K562 (cell line): Measurements from ENCODE around the gene MIB2. TPM values are rescaled to one million over a fixed set of nuclear protein-coding genes. Genes with fewer than 3 reads are reported as not detected.

Source experiments
- ATAC-seq: fragments of 200-7000 bp; cut with Tn5 transposase; 3 replicates; pipeline ENCODE4 v1.9.1; 2020; ENCODE audit warnings: moderate library complexity
- BruUV-seq: library from RNA; stranded (reverse); fragments of 400-500 nt; replicated peaks from 2 replicates; lab custom pipeline; 2021; lab: Mats Ljungman, UMichigan
- CTCF ChIA-PET: fragments of 300-600 bp; formaldehyde crosslinking; extraction: SDS; loops from one replicate; lab custom pipeline; 2021; ENCODE audit warnings: low intra/inter-chr PET ratio; lab: Yijun Ruan, JAX
- POLR2A ChIA-PET: fragments of 300-600, 350-650 bp; sonication (Branson Sonifier 250); formaldehyde crosslinking; extraction: SDS; loops from one replicate; lab custom pipeline; 2021; ENCODE audit warnings: antibody characterized with exemption, inconsistent platforms; lab: Yijun Ruan, JAX
- DNase-seq, 4 experiments: peaks; one replicate each; pipeline versions ENCODE4 v3.0.0 to v3.0.0-alpha.2; 2011 to 2018; ENCODE audit warnings: low spot score in 3 of 4, mixed read lengths in 3 of 4; ENCODE audit errors: extremely low read depth in 1 of 4
- FAIRE-seq: peaks from 2 replicates; lab custom pipeline; 2011; peaks lifted over from hg19 to GRCh38; lab: Jason Lieb, UNC
- H2AFZ ChIP-seq: 2 replicates; pipeline ENCODE4 v1.6.0; 2011; ENCODE audit warnings: low read depth, low read length, control low read depth, inconsistent platforms
- H3K27ac ChIP-seq: fragments of 200-600 bp; 3 replicates; pipeline ENCODE4 v1.8.0; 2011; ENCODE audit warnings: low read depth, mild to moderate bottlenecking, control low read depth, inconsistent platforms, low read length, moderate library complexity, mixed read lengths; ENCODE audit errors: extremely low read depth
- H3K27me3 ChIP-seq, 2 experiments: fragments of 300-600 bp in 1 of 2; 2 replicates in 1 of 2; 3 replicates in 1 of 2; pipeline versions ENCODE4 v1.6.0 to v1.8.0; 2011; ENCODE audit warnings: inconsistent platforms in 2 of 2, low read length in 2 of 2, mild to moderate bottlenecking in 1 of 2, mixed read lengths in 1 of 2, moderate library complexity in 1 of 2; ENCODE audit not compliant: control insufficient read depth in 2 of 2, insufficient read depth in 2 of 2
- H3K36me3 ChIP-seq: fragments of 300-600 bp; 3 replicates; pipeline ENCODE4 v1.8.0; 2011; ENCODE audit warnings: mild to moderate bottlenecking, low read length, inconsistent platforms; ENCODE audit not compliant: control insufficient read depth, insufficient read depth
- H3K4me1 ChIP-seq, 2 experiments: fragments of 200-600 bp in 1 of 2; replicated peaks in 1 of 2; 2 replicates in 1 of 2; 3 replicates in 1 of 2; pipeline versions ENCODE4 v1.5.1 to v1.8.0; 2011; ENCODE audit warnings: inconsistent platforms in 2 of 2, low read length in 2 of 2, mild to moderate bottlenecking in 1 of 2, mixed read lengths in 1 of 2, moderate library complexity in 1 of 2; ENCODE audit not compliant: control insufficient read depth in 2 of 2, insufficient read depth in 2 of 2
- H3K4me2 ChIP-seq: 2 replicates; pipeline ENCODE4 v1.6.1; 2011; ENCODE audit warnings: low read length, control low read depth, inconsistent platforms, mixed read lengths; ENCODE audit not compliant: insufficient read depth
- H3K4me3 ChIP-seq: fragments of 200-600 bp; sonication (generic), shearing (Covaris generic); 2 replicates; pipeline ENCODE4 v1.5.1; 2016; ENCODE audit warnings: control low read depth, inconsistent platforms
- H3K79me2 ChIP-seq: fragments of 200-600 bp; 3 replicates; pipeline ENCODE4 v1.8.0; 2011; ENCODE audit warnings: low read length, inconsistent platforms; ENCODE audit not compliant: control insufficient read depth, insufficient read depth
- H3K9ac ChIP-seq, 2 experiments: 2 replicates each; pipeline versions ENCODE4 v1.6.0 to v1.6.1; 2011; ENCODE audit warnings: low read depth in 2 of 2, low read length in 2 of 2, control low read depth in 1 of 2, inconsistent platforms in 1 of 2, mild to moderate bottlenecking in 1 of 2, mixed read lengths in 1 of 2; ENCODE audit not compliant: insufficient read depth in 1 of 2
- H3K9me1 ChIP-seq: one replicate; pipeline ENCODE4 v1.6.0; 2011; ENCODE audit warnings: inconsistent platforms, mild to moderate bottlenecking, low read length, moderate library complexity; ENCODE audit not compliant: control insufficient read depth, insufficient read depth
- H3K9me3 ChIP-seq: replicated peaks from 2 replicates; pipeline ENCODE4 v1.5.1; 2011; ENCODE audit warnings: low read depth, low read length, inconsistent platforms; ENCODE audit not compliant: control insufficient read depth, insufficient read depth
- H4K20me1 ChIP-seq: replicated peaks from 2 replicates; pipeline ENCODE4 v1.6.1; 2011; ENCODE audit warnings: low read length, inconsistent platforms, mixed read lengths; ENCODE audit not compliant: control insufficient read depth, insufficient read depth
- CREBBP ChIP-seq: IDR thresholded peaks from one replicate; pipeline ENCODE4 v1.6.1; 2012; ENCODE audit warnings: low read depth, mild to moderate bottlenecking, control low read depth, inconsistent platforms, low read length
- FOXK1 ChIP-seq: sonication (generic); formaldehyde crosslinking; IDR thresholded peaks from 2 replicates; pipeline ENCODE4 v1.8.0; 2022; ENCODE audit warnings: missing genetic modification reagents, mild to moderate bottlenecking, borderline replicate concordance
- HNRNPL ChIP-seq: fragments of 200-400 bp; formaldehyde crosslinking; IDR thresholded peaks from 2 replicates; pipeline ENCODE4 v1.6.1; 2017; ENCODE audit warnings: low read depth, mild to moderate bottlenecking, low read length
- HNRNPUL1 ChIP-seq: fragments of 200-400 bp; formaldehyde crosslinking; IDR thresholded peaks from 2 replicates; pipeline ENCODE4 v1.6.1; 2017; ENCODE audit warnings: low read length
- KLF6 ChIP-seq: fragments of 250-450 bp; sonication (Bioruptor Pico); IDR thresholded peaks from 2 replicates; pipeline ENCODE4 v1.4.0; 2020; ENCODE audit warnings: mild to moderate bottlenecking, moderate library complexity, borderline replicate concordance
- MCM3 ChIP-seq: fragments of 450-650 bp; IDR thresholded peaks from 2 replicates; pipeline ENCODE4 v1.6.1; 2016
- NCOA6 ChIP-seq: fragments of 450-650 bp; IDR thresholded peaks from 2 replicates; pipeline ENCODE4 v1.6.1; 2017; ENCODE audit warnings: mild to moderate bottlenecking
- NONO ChIP-seq, 2 experiments: fragments of 200-400 bp in 1 of 2; fragments of 450-650 bp in 1 of 2; formaldehyde crosslinking in 1 of 2; IDR thresholded peaks; 2 replicates each; pipeline ENCODE4 v1.6.1; 2017; ENCODE audit warnings: low read depth in 2 of 2, mild to moderate bottlenecking in 2 of 2, moderate library complexity in 2 of 2, low read length in 1 of 2
- PYGO2 ChIP-seq: fragments of 450-650 bp; IDR thresholded peaks from 2 replicates; pipeline ENCODE4 v1.6.1; 2016; ENCODE audit warnings: mild to moderate bottlenecking, missing genetic modification characterization, moderate library complexity, missing compliant biosample characterization
- RCOR1 ChIP-seq, 2 experiments: IDR thresholded peaks; 2 replicates each; pipeline ENCODE4 v1.6.1; 2012; ENCODE audit warnings: low read depth in 2 of 2, low read length in 2 of 2, borderline replicate concordance in 1 of 2, improper control_type of control experiment in 1 of 2
- RNF2 ChIP-seq: sonication (generic); IDR thresholded peaks from 2 replicates; pipeline ENCODE4 v1.6.1; 2016
- SMARCA4 ChIP-seq: fragments of 450-650 bp; IDR thresholded peaks from 2 replicates; pipeline ENCODE4 v1.6.1; 2016
- TCF7 ChIP-seq: sonication (generic); IDR thresholded peaks from 2 replicates; pipeline ENCODE4 v1.6.1; 2016; ENCODE audit warnings: antibody characterized with exemption, borderline replicate concordance
- YY1 ChIP-seq, 3 experiments: IDR thresholded peaks; 2 replicates each; pipeline ENCODE4 v1.6.1; 2011; ENCODE audit warnings: low read length in 2 of 3, mild to moderate bottlenecking in 2 of 3, moderate library complexity in 2 of 3, borderline replicate concordance in 1 of 3, control low read depth in 1 of 3, low read depth in 1 of 3; ENCODE audit not compliant: insufficient read depth in 3 of 3, insufficient replicate concordance in 2 of 3, control insufficient read depth in 1 of 3, insufficient read length in 1 of 3; ENCODE audit errors: extremely low read depth in 1 of 3
- ZNF696 ChIP-seq: fragments of 250-450 bp; sonication (Bioruptor Pico); conservative IDR thresholded peaks from 2 replicates; pipeline ENCODE4 v1.4.0; 2020; ENCODE audit warnings: mild to moderate bottlenecking, moderate library complexity
- WGBS: fragments of 100-300 bp; shearing (Covaris generic); methylation state at CpG from one replicate; pipeline ENCODE4 v1.1.6; 2016; ENCODE audit warnings: low coverage, mixed read lengths; ENCODE audit not compliant: insufficient coverage; ENCODE audit errors: missing lambda C conversion rate; 5-methylcytosine and 5-hydroxymethylcytosine counted together
- in situ Hi-C: fragments of 300-500 bp; cut with MboI; formaldehyde crosslinking; loops from 4 replicates; pipeline ENCODE4 v1.15.0; 2018; ENCODE audit warnings: inconsistent platforms, mixed read lengths
- intact Hi-C: fragments of 100-400 bp; cut with micrococcal nuclease; formaldehyde crosslinking; loops from 2 replicates; pipeline ENCODE4 v1.14.2; 2022
- polyA plus RNA-seq, 8 experiments: library from polyadenylated mRNA; depleted of rRNA in 4 of 8; stranded (reverse) in 5 of 8; unstranded in 3 of 8; fragments of >200 nt; fragmentation: Nextera tagmentation in 2 of 8; fragmentation: Illumina TruSeq in 1 of 8; extraction: Ambion mirVana in 2 of 8; extraction: Trizol in 1 of 8; gene quantifications; 2 replicates each; pipeline versions ENCODE4 v1.2.1 to v1.2.3, GENCODE V29; 2011 to 2014; ENCODE audit warnings: inconsistent platforms in 1 of 8, missing spikeins in 1 of 8
- total RNA-seq, 7 experiments: library from RNA; depleted of rRNA in 6 of 7; stranded (reverse); fragments of >200 nt in 6 of 7; fragmentation: Illumina TruSeq in 2 of 7; extraction: Trizol in 2 of 7; gene quantifications; 2 replicates each; pipeline versions ENCODE4 v1.2.1 to v1.2.3, GENCODE V29; 2011 to 2021; ENCODE audit warnings: low replicate concordance in 1 of 7

Gene MIB2
- total and polyA plus RNA-seq, 9 of the 15 experiments (the other 6 are each of a cell fraction or from before 2014, with no cell fraction given) = 0.04 to 17.0 (median 4.9) TPM; not detected in 1

GRCh38 chr1:1610796-1611195 is 4.5 kb upstream of the MIB2 start (continued):
- TF ChIP-seq ZNF696 (CRISPR knock-in tag) (no peak), MCM3 (no peak), FOXK1 (CRISPR knock-in tag) (no peak)
- TF ChIP-seq, all 486 proteins: peak for 0

DNA sequence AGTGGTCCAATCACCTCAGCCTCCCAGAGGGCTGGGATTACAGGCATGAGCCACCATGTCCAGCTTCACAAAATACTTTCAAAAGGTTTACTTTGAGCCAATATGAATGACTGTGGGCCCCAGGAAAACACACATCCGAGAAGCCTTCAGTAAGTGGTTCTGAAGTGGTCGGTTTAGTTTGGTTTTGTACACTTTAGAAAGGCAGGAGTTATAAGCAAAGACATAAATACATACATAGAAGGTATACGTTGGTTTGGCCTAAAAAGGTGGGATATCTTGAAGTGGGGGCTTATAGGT is 3.2 kb upstream of the MIB2 start:
- Histone ChIP-seq H3K4me1 (peaks cover 20 to 49% of the 10 kb centered on the region in 2 experiments; a peak in 4 of 5 replicates), H3K9me1 (no peaks in the 10 kb centered on the region), H3K9ac (no peak overlapping the region), H3K27ac (no peak overlapping the region), H3K79me2 (peaks cover 31% of the 10 kb centered on the region), H4K20me1 (0 out of 2 replicates have a peak, but pooled peaks cover 12% of the 10 kb centered on the region), H3K27me3 (no peaks in the 10 kb centered on the region; a peak in 1 of 5 replicates), H3K36me3 (no peaks in the 10 kb centered on the region), H3K9me3 (no peaks in the 10 kb centered on the region), H2AFZ (no peak overlapping the region), H3K4me2 (no peak overlapping the region), H3K4me3 (no peak overlapping the region)
- CTCF ChIA-PET = no interaction called here
- no peak for DNase-seq
- BruUV-seq = no TSS peak
- in situ Hi-C loops (no loop called here), intact Hi-C loops (no loop called here)
- no peak for ATAC-seq
- POLR2A ChIA-PET = no interaction called here
- 84% methylated on average over 3 of the region's 3 CpGs for WGBS
- FAIRE-seq = no peak
- TF ChIP-seq TCF7 (no peak), YY1 (IDR thresholded peaks at IDR 0.05; ENCODE audit: borderline replicate concordance in 1 of 3, control insufficient read depth in 1 of 3, extremely low read depth in 1 of 3, insufficient read depth in 3 of 3, insufficient read length in 1 of 3, insufficient replicate concordance in 2 of 3, low read depth in 1 of 3, low read length in 2 of 3) (no peak), NCOA6 (no peak), KLF6 (CRISPR knock-in tag) (no peak), HNRNPL (no peak), RNF2 (no peak), NONO (IDR thresholded peaks at IDR 0.05; ENCODE audit: low read depth in 2 of 2, low read length in 1 of 2) (no peak), SMARCA4 (no peak), CREBBP (no peak), RCOR1 (IDR thresholded peaks at IDR 0.05; ENCODE audit: borderline replicate concordance in 1 of 2, low read depth in 2 of 2, low read length in 2 of 2) (no peak), HNRNPUL1 (no peak), PYGO2 (tag) (no peak)
